ENCODE measurements around the gene TOR1AIP1. TPM values are rescaled to one million over a fixed set of nuclear protein-coding genes. Genes with fewer than 3 reads are reported as not detected.

The TOR1AIP1 gene
- total RNA-seq, 1 experiment from 2014 or later = 21.3 TPM

DNA sequence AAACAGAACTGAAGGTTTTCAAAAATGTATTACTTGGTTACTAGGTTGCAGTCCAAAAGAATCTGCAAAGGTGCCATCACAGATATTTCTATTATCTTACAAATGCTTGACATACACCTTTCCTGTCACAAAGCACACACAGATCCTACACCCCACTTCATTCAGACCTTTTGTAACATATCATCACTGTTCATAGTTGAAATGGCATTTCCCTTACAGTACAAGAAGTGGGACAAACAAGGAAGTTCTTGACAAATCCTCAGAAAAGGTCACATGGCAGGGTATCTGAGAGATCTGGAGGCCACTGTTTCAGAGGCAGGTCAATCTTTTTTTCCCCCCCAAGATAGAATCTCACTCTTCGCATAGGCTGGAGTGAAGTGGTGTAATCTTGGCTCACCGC is 25.8 kb upstream of the TOR1AIP1 start:
- H3K4me2 ChIP-seq (ENCODE audit: low read length) = no peak overlapping the region
- no peaks in the 10 kb centered on the region for H3K27me3 ChIP-seq (ENCODE audit: low read length)
- H2AFZ ChIP-seq (ENCODE audit: low read length) = no peak overlapping the region
- intact Hi-C loops (cut with micrococcal nuclease) = no loop called here
- no peak overlapping the region for H3K27ac ChIP-seq (ENCODE audit: low read length)
- H3K79me2 ChIP-seq (ENCODE audit: low read length) = no peaks in the 10 kb centered on the region
- H3K9me3 ChIP-seq (ENCODE audit: low read length) = no peaks in the 10 kb centered on the region
- TF ChIP-seq EZH2phosphoT487 (IDR thresholded peaks at IDR 0.05; ENCODE audit: borderline replicate concordance, low read length) = no peak
- TF ChIP-seq, protein P1, sequence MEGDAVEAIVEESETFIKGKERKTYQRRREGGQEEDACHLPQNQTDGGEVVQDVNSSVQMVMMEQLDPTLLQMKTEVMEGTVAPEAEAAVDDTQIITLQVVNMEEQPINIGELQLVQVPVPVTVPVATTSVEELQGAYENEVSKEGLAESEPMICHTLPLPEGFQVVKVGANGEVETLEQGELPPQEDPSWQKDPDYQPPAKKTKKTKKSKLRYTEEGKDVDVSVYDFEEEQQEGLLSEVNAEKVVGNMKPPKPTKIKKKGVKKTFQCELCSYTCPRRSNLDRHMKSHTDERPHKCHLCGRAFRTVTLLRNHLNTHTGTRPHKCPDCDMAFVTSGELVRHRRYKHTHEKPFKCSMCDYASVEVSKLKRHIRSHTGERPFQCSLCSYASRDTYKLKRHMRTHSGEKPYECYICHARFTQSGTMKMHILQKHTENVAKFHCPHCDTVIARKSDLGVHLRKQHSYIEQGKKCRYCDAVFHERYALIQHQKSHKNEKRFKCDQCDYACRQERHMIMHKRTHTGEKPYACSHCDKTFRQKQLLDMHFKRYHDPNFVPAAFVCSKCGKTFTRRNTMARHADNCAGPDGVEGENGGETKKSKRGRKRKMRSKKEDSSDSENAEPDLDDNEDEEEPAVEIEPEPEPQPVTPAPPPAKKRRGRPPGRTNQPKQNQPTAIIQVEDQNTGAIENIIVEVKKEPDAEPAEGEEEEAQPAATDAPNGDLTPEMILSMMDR (conservative IDR thresholded peaks at IDR 0.05; ENCODE audit: low read depth, low read length) = no peak
- TF ChIP-seq EZH2 (IDR thresholded peaks at IDR 0.05; ENCODE audit: low read length, unreplicated experiment) = no peak
- POLR2A ChIA-PET (ENCODE audit: unreplicated experiment) = no interaction called here
- no TSS peak for BruUV-seq (replicated peaks)
- CTCF ChIA-PET = no interaction called here
- H3K4me1 ChIP-seq (ENCODE audit: insufficient read depth, low read length) = no peaks in the 10 kb centered on the region
- peaks cover 3% of the 10 kb centered on the region; the same call in 1 of the 2 replicates for H3K36me3 ChIP-seq (ENCODE audit: low read depth, low read length)
- H3K9me2 ChIP-seq (replicated peaks; ENCODE audit: low read length) = no peaks in the 10 kb centered on the region
- H3K4me3 ChIP-seq (ENCODE audit: low read length) = no peak overlapping the region
- ATAC-seq (no peak), DNase-seq (no peak)
- H3K9ac ChIP-seq (ENCODE audit: low read length) = no peak overlapping the region
- no peaks in the 10 kb centered on the region for H3F3A ChIP-seq (ENCODE audit: low read length, unreplicated experiment)
- H4K20me1 ChIP-seq (ENCODE audit: low read length) = no peaks in the 10 kb centered on the region

DNA sequence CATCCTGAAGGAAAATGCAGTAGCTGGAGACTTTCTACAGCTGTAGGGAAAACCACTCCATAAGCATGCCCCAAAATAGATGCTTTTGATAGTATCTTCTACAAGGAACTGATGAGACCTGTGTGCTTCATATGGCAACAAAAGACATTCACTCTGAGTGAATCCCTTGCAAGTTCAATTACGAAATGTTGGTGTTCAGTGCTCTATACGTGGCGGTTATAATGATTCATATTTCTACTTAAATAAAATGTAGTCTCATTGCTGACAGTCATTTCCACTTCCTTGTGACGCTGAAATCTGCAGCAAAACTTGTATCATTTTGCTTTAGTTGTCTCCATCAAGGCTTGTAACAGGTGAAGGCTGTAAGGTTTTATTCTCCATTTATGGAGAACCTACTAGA is 25.1 kb upstream of the TOR1AIP1 start:
- DNase-seq = no peak
- Histone ChIP-seq H3K9me3 (ENCODE audit: low read length) (no peaks in the 10 kb centered on the region), H4K20me1 (ENCODE audit: low read length) (no peaks in the 10 kb centered on the region), H3K4me2 (ENCODE audit: low read length) (no peak overlapping the region), H3K27me3 (ENCODE audit: low read length) (no peaks in the 10 kb centered on the region), H3K4me3 (ENCODE audit: low read length) (no peak overlapping the region), H2AFZ (ENCODE audit: low read length) (no peak overlapping the region), H3K36me3 (ENCODE audit: low read depth, low read length) (peaks cover 3% of the 10 kb centered on the region; the same call in 1 of the 2 replicates), H3K4me1 (ENCODE audit: insufficient read depth, low read length) (no peaks in the 10 kb centered on the region), H3F3A (ENCODE audit: low read length, unreplicated experiment) (no peaks in the 10 kb centered on the region), H3K9me2 (replicated peaks; ENCODE audit: low read length) (no peaks in the 10 kb centered on the region), H3K79me2 (ENCODE audit: low read length) (no peaks in the 10 kb centered on the region), H3K9ac (ENCODE audit: low read length) (no peak overlapping the region), H3K27ac (ENCODE audit: low read length) (no peak overlapping the region)
- TF ChIP-seq, protein P1 (conservative IDR thresholded peaks at IDR 0.05; ENCODE audit: low read depth, low read length) = no peak
- TF ChIP-seq EZH2 (IDR thresholded peaks at IDR 0.05; ENCODE audit: low read length, unreplicated experiment) (no peak), EZH2phosphoT487 (IDR thresholded peaks at IDR 0.05; ENCODE audit: borderline replicate concordance, low read length) (no peak)
- POLR2A ChIA-PET (ENCODE audit: unreplicated experiment) = no interaction called here
- BruUV-seq (replicated peaks) = no TSS peak
- ATAC-seq = no peak
- intact Hi-C loops (cut with micrococcal nuclease) = no loop called here
- CTCF ChIA-PET = no interaction called here

DNA sequence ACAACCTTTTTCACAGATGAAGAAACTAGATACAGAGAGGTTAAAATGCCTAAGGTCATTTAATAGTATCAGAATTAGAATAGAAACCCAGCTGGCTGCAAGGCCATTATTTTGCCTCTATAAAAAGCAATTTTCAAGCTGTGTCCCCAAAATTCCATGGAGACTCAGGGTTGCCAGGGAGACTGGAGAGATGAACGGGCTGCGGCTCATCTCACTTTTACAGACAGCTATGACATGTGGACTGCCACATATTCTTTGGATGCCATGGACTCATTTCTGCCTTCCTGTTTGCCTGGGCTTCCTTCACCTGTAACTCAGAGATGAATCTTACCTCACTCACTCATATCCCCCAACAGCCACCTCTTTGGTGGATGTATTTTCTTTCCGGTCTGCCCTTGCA is 21.4 kb upstream of the TOR1AIP1 start:
- H3K27me3 ChIP-seq (ENCODE audit: low read length) = no peaks in the 10 kb centered on the region
- TF ChIP-seq EZH2 (IDR thresholded peaks at IDR 0.05; ENCODE audit: low read length, unreplicated experiment) (no peak), EZH2phosphoT487 (IDR thresholded peaks at IDR 0.05; ENCODE audit: borderline replicate concordance, low read length) (no peak)
- TF ChIP-seq, protein P1 (conservative IDR thresholded peaks at IDR 0.05; ENCODE audit: low read depth, low read length) = no peak
- peaks cover 20% of the 10 kb centered on the region; the same call in 1 of the 2 replicates for H3K36me3 ChIP-seq (ENCODE audit: low read depth, low read length)
- H3K9me3 ChIP-seq (ENCODE audit: low read length) = no peaks in the 10 kb centered on the region
- DNase-seq = no peak
- H4K20me1 ChIP-seq (ENCODE audit: low read length) = no peaks in the 10 kb centered on the region
- no peak overlapping the region for H3K27ac ChIP-seq (ENCODE audit: low read length)
- no peaks in the 10 kb centered on the region for H3F3A ChIP-seq (ENCODE audit: low read length, unreplicated experiment)
- intact Hi-C loops (cut with micrococcal nuclease) = no loop called here
- H3K9ac ChIP-seq (ENCODE audit: low read length) = no peak overlapping the region
- no peaks in the 10 kb centered on the region for H3K4me1 ChIP-seq (ENCODE audit: insufficient read depth, low read length)
- no peak overlapping the region for H3K4me3 ChIP-seq (ENCODE audit: low read length)
- no TSS peak for BruUV-seq (replicated peaks)
- H2AFZ ChIP-seq (ENCODE audit: low read length) = no peak overlapping the region
- no peak for ATAC-seq
- ChIA-PET POLR2A (ENCODE audit: unreplicated experiment) (no interaction called here), CTCF (no interaction called here)
- no peaks in the 10 kb centered on the region for H3K79me2 ChIP-seq (ENCODE audit: low read length)
- no peaks in the 10 kb centered on the region for H3K9me2 ChIP-seq (replicated peaks; ENCODE audit: low read length)
- H3K4me2 ChIP-seq (ENCODE audit: low read length) = no peak overlapping the region
